ENCODE results near the gene AKNAD1. TPM values are rescaled to one million over a fixed set of nuclear protein-coding genes. Genes with fewer than 3 reads are reported as not detected.

AKNAD1 gene, protein sequence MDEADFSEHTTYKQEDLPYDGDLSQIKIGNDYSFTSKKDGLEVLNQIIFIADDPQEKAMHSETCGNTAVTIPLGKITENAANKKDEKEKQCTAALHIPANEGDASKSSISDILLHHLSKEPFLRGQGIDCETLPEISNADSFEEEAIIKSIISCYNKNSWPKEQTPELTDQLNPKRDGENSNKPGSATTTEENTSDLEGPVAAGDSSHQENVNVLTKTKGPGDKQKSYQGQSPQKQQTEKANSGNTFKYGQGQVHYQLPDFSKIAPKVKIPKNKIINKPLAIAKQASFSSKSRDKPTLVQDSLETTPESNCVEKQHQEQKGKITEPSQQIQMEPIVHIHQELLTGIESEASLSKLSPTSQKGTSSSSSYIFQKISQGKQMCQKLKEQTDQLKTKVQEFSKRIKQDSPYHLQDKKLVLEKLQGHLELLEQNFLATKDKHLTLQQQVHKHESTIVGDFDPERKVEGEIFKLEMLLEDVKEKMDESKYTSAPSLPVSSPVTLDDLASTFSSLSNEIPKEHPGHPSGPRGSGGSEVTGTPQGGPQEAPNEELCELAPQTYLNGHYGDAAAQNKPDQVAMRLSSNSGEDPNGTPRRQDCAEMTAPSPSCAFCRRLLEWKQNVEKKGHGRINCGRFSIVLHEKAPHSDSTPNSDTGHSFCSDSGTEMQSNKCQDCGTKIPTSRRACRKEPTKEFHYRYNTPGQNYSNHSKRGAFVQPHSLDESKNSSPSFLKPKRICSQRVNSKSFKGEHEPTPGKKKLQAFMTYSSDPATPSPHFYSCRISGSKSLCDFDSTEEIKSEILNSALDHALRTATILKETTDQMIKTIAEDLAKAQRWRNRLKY
- 0.09 and 0.11 TPM in 2 replicates for total RNA-seq

DNA sequence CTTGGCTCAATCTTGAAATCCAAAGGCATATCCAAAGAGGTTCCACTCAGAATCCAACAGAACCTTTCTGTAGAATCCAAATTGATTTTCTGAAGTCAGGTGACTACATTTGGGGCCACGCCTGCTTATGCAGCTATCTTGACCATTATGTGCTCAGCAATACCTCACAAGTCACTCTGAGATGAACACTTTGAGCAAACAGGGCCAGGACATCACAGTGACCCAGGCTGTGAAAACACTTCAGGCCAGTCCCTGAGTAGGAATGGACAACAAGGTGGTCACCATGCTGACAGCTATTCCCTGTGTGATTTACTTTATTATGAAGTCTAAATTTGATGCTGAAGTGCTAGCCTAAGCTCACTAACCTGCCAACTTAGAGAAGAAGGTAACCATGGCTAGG is at the start of gene AKNAD1:
TSS of gene AKNAD1 (minus strand) at position 101 of the 400 bp plus-strand sequence. CDS start 4,430 bp downstream, outside the sequence.

Other genes starting within 250 kb of the AKNAD1 start
- 2.1 and 2.6 TPM in 2 replicates for gene HENMT1, start 196.0 kb downstream of the AKNAD1 start, total RNA-seq
- 13.4 and 13.7 TPM in 2 replicates for gene PRPF38B, start 164.8 kb downstream of the AKNAD1 start, total RNA-seq
- gene FNDC7, start 144.2 kb downstream of the AKNAD1 start, total RNA-seq = under 0.01 TPM in 1 of 2 replicates, not detected in the other
- gene STXBP3, start 110.4 kb downstream of the AKNAD1 start, total RNA-seq = 55.8 and 78.1 TPM in 2 replicates
- 7.2 and 7.6 TPM in 2 replicates for gene GPSM2, start 19.9 kb upstream of the AKNAD1 start, total RNA-seq
- gene CLCC1, start 106.4 kb upstream of the AKNAD1 start, total RNA-seq = 24.1 and 27.6 TPM in 2 replicates
- 16.7 and 18.2 TPM in 2 replicates for gene WDR47, start 185.0 kb upstream of the AKNAD1 start, total RNA-seq
- gene TAF13, start 218.9 kb upstream of the AKNAD1 start, total RNA-seq = 59.9 and 62.2 TPM in 2 replicates
- 22.6 and 26.0 TPM in 2 replicates for gene TMEM167B, start 233.7 kb upstream of the AKNAD1 start, total RNA-seq